Fibroblast of lung (primary cell): Measurements from ENCODE around the gene SLC25A51.

Experiments used
- EZH2 ChIP-seq: IDR thresholded peaks from 2 replicates; pipeline ENCODE4 v1.5.1; 2012; ENCODE audit warnings: low read length, control low read depth, mild to moderate bottlenecking; ENCODE audit errors: missing control alignments
- TF ChIP-seq, protein P1 (sequence below), 2 donors: IDR thresholded peaks in 1 of 2; conservative IDR thresholded peaks in 1 of 2; 1 replicate in 1 of 2; 2 replicates in 1 of 2; pipeline ENCODE4 v1.5.1; 2011 to 2012; ENCODE audit warnings: low read length in 2 of 2, control low read depth in 1 of 2, inconsistent platforms in 1 of 2, low read depth in 1 of 2, mild to moderate bottlenecking in 1 of 2

DNA sequence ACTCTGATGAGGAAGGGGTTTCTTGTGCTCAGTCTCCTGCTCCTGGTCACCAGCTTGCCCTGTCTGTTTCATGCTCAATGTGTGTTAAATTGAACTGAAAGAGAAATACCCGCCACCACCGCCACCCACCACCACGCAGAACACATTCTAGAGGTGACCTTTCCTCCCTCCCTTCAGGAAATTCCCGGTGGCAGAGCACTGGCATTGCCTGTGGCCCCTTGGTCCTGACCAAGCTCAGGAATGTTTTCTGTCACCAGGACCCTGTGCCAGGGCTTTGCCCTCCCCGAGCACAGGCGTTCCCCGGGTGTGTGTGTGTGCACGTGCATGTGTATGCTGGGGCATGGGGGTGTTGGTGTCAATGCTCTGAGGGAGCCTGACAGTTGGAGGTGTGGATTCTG lies 10.2 kb upstream of the SLC25A51 start:
- TF ChIP-seq, protein P1, sequence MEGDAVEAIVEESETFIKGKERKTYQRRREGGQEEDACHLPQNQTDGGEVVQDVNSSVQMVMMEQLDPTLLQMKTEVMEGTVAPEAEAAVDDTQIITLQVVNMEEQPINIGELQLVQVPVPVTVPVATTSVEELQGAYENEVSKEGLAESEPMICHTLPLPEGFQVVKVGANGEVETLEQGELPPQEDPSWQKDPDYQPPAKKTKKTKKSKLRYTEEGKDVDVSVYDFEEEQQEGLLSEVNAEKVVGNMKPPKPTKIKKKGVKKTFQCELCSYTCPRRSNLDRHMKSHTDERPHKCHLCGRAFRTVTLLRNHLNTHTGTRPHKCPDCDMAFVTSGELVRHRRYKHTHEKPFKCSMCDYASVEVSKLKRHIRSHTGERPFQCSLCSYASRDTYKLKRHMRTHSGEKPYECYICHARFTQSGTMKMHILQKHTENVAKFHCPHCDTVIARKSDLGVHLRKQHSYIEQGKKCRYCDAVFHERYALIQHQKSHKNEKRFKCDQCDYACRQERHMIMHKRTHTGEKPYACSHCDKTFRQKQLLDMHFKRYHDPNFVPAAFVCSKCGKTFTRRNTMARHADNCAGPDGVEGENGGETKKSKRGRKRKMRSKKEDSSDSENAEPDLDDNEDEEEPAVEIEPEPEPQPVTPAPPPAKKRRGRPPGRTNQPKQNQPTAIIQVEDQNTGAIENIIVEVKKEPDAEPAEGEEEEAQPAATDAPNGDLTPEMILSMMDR (conservative IDR thresholded peaks at IDR 0.05 in 1 of 2, IDR thresholded peaks at IDR 0.05 in 1 of 2; ENCODE audit: low read depth in 1 of 2, low read length in 2 of 2): no peak
- TF ChIP-seq EZH2: no peak
